ENCODE measurements around the gene ADCY2.
"Not testable (repeated sequence)": the region's sequence is repeated elsewhere in the genome, so short reads cannot be mapped to it uniquely, and the experiment has no call there.

The ADCY2 gene

GRCh38 chr5:7420510-7421280 lies 24.8 kb downstream of the ADCY2 start:
- no peak for TF ChIP-seq CTCF (IDR thresholded peaks at IDR 0.05; ENCODE audit: borderline replicate concordance, insufficient read depth, low read depth, low read length)
- H3K4me3 ChIP-seq (ENCODE audit: low read depth, low read length), result no peak overlapping the region

DNA sequence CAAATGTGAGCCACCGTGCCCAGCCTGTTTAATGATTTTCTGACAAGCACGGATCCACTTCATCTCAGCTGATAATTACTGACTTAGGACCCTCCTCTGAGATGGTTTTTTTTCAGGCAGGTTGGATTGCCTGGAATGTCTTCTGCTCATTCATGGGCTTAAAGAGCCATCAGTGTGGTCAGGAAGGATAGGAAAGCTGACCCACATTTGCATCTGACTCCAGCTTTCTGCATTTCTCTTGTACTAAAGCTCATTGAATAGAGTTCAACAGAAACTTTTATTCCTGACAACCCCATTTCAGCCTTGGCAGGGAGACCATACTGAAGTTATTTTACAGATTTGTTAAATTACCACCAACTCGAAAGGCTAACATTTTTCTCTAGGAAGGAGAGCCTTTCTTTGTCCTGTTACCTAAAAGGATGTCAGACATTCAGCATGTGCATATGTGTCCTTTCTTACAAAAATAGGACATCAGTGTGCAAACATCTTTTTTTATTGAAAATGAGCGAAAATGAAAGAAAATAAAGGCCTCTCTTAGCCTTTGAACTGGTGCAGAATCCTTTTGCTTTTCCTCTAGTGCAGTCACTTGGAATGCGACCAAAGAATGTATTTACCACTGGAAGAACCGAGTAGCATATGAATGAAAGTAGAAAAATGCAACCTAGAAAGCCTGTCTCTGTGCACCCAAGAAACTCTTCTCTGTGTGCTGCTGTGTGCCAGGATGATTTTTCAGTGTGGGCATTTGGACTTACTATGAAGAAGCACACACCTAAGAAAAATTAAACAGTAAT lies 26.6 kb downstream of the ADCY2 start:
- no peak overlapping the region for H3K4me3 ChIP-seq (ENCODE audit: low read depth, low read length)
- TF ChIP-seq CTCF (IDR thresholded peaks at IDR 0.05; ENCODE audit: borderline replicate concordance, insufficient read depth, low read depth, low read length), result no peak

- not testable (repeated sequence) for H3K4me3 ChIP-seq (ENCODE audit: low read depth, low read length)
Observed at GRCh38 chr5:7423231-7423630, 27.3 kb downstream of the ADCY2 start.

GRCh38 chr5:7425830-7426229 lies 29.9 kb downstream of the ADCY2 start:
- H3K4me3 ChIP-seq (ENCODE audit: low read depth, low read length), result no peak overlapping the region
- TF ChIP-seq CTCF (IDR thresholded peaks at IDR 0.05; ENCODE audit: borderline replicate concordance, insufficient read depth, low read depth, low read length), result no peak

GRCh38 chr5:7426284-7426683 lies 30.3 kb downstream of the ADCY2 start:
- no peak for TF ChIP-seq CTCF (IDR thresholded peaks at IDR 0.05; ENCODE audit: borderline replicate concordance, insufficient read depth, low read depth, low read length)
- H3K4me3 ChIP-seq (ENCODE audit: low read depth, low read length), result no peak overlapping the region

DNA sequence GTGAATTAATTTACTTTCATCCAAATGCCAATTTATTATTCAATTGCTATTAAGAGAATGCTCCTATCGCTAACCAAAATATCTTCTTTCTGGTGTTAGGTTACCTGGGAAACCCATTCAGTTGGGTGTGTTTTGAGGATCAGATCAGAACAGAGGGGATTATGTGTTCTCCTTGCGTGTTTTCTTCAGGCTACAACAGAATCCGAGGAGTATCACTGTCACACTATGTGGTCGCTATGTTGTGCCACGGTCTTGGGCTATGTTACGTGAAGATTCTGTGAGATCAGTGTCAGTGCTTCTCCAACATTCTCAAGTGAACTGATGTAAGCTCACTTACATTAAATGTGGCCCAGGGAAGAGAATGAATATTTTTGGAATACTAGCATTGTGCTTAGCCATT lies 39.0 kb downstream of the ADCY2 start:
- no peak overlapping the region for H3K4me3 ChIP-seq (ENCODE audit: low read depth, low read length)
- TF ChIP-seq CTCF (IDR thresholded peaks at IDR 0.05; ENCODE audit: borderline replicate concordance, insufficient read depth, low read depth, low read length), result no peak

- TF ChIP-seq CTCF (IDR thresholded peaks at IDR 0.05; ENCODE audit: borderline replicate concordance, insufficient read depth, low read depth, low read length), result no peak
- H3K4me3 ChIP-seq (ENCODE audit: low read depth, low read length), result no peak overlapping the region
Observed at GRCh38 chr5:7435503-7435902, 39.6 kb downstream of the ADCY2 start.
